ENCODE data around the gene TRIO.

TRIO gene

GRCh38 chr5:14292766-14293658 lies 149.9 kb downstream of the TRIO start:
- no peak for DNase-seq (ENCODE audit: low spot score)

- no peak for DNase-seq (ENCODE audit: low spot score)
Observed at GRCh38 chr5:14295610-14296009, 152.5 kb downstream of the TRIO start.

- DNase-seq (ENCODE audit: low spot score), result no peak
Observed at GRCh38 chr5:14296533-14297331, 153.6 kb downstream of the TRIO start.

DNA sequence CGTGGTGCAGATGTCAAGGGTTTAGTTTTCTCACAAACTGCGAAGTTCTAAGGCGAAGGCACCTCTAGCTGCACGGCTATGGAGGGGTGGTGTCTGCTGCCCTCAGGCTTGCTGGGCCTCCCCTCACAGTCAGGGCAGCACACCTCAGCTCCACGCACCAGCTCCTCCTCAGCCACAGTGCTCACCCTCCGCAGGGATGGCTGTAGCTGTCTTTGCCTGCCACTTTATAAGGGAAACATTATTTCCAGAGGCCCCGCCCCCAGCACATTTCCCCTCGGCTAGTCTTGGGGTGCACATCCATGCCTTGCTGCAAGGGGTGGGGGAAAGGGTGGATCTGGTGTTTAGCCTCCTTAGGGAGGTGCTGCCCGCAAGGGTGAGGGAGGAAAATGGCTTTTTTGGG lies 154.6 kb downstream of the TRIO start:
- no peak for DNase-seq (ENCODE audit: low spot score)

DNA sequence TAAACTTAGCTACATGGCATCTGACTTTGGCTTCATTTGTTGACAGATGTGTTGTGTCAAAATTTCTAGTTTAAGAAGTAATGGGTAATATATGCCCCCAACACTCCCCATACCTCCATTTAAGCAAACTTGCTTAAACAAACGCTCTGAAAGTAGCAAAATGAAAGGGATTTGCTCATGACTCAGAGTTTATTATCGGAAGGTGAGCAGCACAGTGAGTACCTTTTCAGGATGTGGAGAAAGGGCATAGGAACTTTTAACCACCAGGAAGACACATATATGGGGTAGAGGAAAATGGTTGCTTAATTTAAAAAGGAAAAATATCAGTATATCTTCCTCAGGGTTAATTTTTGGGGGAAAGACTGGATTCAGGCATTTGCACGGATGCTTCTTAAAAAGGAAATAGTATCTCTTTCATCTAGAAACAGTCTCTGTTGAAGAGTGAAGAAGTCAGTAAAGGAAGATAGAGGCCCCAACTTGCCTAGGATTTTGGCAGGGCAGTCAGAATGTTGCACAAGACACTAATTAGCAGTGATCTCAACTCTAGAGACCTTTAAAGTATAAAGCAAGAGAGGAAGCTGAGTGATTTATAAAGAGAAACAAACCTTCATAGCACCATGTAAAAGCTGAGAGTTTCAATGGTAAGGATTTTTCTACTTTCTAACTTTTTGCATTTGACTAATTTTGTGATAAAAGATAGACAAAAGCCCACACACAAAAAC lies 155.1 kb downstream of the TRIO start:
- no peak for DNase-seq (ENCODE audit: low spot score)

- no peak for DNase-seq (ENCODE audit: low spot score)
Observed at GRCh38 chr5:14299666-14300065, 156.5 kb downstream of the TRIO start.

GRCh38 chr5:14301186-14301585 lies 158.0 kb downstream of the TRIO start:
- DNase-seq (ENCODE audit: low spot score), result no peak

DNA sequence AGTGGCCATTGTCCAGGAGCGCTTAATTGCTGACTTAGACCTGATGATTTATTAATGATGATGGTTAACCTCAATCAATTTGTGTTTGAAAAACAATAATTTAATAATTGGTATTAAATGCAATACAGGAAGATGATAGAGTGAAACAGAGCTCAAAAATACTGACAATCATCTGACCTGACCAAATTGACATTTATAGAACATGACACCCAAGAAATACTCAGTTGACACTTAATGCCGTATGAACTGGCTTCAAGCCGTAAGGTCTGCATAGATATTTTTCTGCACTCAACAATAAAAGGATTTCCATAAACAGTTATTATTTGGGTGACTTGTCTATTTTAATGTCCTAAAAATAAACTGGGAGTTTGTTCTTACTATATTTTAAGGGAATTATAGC lies 159.2 kb downstream of the TRIO start:
- DNase-seq (ENCODE audit: low spot score), result no peak

- DNase-seq (ENCODE audit: low spot score), result no peak
Observed at GRCh38 chr5:14305045-14305444, 161.9 kb downstream of the TRIO start.

DNA sequence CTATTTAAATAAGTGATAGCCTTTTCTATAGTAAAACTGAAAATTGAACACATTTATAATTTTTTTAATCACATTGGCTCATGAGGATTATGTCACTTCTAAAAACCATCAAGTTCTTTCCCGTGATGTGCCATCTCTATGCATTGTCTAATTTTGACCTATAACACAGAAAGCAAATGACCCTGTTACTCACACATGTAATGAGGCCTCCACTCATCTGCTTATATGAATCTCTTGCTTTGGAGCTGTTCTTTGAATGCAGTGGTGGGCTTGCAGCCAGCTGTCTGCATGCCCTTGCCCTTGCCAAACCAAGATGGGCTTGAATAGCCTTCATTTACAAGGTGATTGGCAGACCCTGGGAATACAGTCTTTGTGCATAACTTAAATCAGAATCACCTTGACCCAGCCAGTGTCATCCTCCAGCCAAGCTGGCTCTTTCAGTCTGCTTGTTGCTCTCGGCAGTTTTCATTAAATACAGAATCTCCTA lies 163.2 kb downstream of the TRIO start:
- DNase-seq (ENCODE audit: low spot score), result no peak

GRCh38 chr5:14308384-14309154 lies 165.4 kb downstream of the TRIO start:
- no peak for DNase-seq (ENCODE audit: low spot score)

- no peak for DNase-seq (ENCODE audit: low spot score)
Observed at GRCh38 chr5:14309199-14309598, 166.1 kb downstream of the TRIO start.

- DNase-seq (ENCODE audit: low spot score), result no peak
Observed at GRCh38 chr5:14309878-14310531, 166.9 kb downstream of the TRIO start.

DNA sequence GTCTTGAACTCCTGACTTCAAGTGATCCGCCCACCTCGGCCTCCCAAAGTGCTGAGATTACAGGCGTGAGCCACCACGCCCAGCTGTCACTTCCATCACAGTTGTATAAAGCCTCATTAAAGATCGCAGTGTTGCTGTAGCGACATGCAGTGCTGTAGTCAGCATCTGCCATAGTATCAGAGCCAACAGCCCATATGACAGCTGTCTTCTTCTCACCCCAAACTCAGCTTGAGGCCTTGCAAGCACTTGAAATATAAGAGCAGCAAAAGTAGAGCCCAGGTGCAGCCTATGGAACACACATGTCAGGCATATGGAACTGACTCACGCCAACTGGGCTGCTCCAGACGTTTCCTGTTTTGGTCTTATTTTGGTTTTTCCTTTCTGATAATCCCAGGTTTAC lies 167.8 kb downstream of the TRIO start:
- DNase-seq (ENCODE audit: low spot score), result no peak

DNA sequence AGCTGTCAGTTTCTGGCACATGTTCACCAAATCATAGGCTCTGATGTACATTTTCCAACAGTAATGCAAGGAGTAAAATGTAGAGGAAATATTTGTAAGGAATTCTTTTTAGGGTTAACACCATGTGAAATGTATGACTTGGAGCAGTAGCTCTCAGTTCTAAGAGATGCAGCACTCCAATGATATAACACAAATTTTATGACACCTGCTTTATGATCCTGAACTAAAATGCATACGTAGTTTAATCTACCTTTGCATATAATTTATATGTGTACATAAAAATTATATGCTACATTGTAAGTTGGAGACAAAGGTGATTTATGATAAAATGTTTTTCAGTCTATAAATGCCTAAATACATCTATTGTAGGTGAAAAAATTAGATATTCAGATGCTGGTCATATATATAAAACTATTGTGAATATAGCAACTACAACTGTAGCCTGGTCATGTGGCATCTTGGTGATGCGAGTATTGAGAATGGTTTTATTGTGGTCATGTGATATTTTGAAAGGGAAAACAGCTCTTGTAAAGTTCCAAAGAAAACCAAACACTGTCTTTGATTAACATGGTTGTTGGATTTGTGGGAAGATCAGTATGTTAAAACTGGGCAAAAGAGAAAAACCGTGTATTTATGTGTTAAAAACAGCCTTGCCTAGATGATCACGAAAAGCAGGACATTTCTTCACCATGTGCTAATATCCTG lies 171.0 kb downstream of the TRIO start:
- no peak for DNase-seq (ENCODE audit: low spot score)

- DNase-seq (ENCODE audit: low spot score), result no peak
Observed at GRCh38 chr5:14316471-14316870, 173.3 kb downstream of the TRIO start.

- DNase-seq (ENCODE audit: low spot score), result no peak
Observed at GRCh38 chr5:14319102-14319501, 176.0 kb downstream of the TRIO start.

- DNase-seq (ENCODE audit: low spot score), result no peak
Observed at GRCh38 chr5:14321936-14322335, 178.8 kb downstream of the TRIO start.

DNA sequence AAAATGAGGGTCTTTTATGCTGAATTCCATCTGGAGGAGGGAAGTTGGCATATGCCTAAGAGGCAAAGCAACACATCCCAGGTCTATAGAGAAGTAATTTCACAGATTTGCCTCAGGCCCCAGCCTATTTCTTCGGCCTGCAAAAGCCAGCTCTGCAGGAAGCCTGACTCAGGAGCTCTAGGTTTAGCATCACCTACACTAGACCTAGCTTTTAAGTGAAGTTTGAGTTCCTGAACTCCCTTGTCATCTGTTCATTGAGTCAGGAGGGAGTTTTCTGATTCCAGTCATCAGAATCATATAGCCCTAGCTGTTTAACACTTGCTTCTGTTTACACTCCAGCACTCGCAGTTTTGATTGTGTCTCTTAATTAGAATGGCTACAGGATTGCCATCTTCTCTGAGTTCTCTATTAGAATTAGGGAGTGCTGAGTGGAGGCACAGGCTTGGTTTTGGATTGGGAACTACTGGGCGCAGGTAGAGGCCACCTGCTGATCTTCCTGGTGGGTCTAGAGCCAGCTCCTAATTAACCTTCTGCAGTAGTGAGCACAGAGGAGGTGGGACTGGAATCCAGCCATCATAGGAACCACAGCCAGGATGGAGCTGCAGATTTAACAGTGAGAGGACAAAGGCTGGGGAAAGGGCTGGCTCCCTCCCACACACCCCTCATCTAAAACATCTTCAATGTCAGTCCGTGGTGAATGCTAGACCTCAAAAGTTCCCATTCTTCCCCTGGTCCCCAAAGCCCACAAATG lies 179.5 kb downstream of the TRIO start:
- DNase-seq (ENCODE audit: low spot score), result no peak

- no peak for DNase-seq (ENCODE audit: low spot score)
Observed at GRCh38 chr5:14323466-14323865, 180.3 kb downstream of the TRIO start.

All from NAMALWA (cell line).